Measurements from ENCODE around the gene HOXB3. TPM values are rescaled to one million over a fixed set of nuclear protein-coding genes. Genes with fewer than 3 reads are reported as not detected.

The HOXB3 gene
- total RNA-seq (15.7 and 28.6 TPM in 2 replicates), polyA plus RNA-seq (15.7 and 19.5 TPM in 2 replicates), polyA minus RNA-seq (ENCODE audit: low replicate concordance) (3.5 and 4.9 TPM in 2 replicates)
- polyA plus RNA-seq (2012): 20.9 and 25.3 TPM in 2 replicates

GRCh38 chr17:48589831-48590606 is at the start of gene HOXB3:
Gene HOXB3 (minus strand): TSS chr17:48590241. CDS start chr17:48552474, 37,767 bp downstream.
- peak in 1 of 2 donors; percentile 80 for DNase-seq (ENCODE audit: low read depth in 2 of 2)
- Histone ChIP-seq H3K36me3 (ENCODE audit: control insufficient read depth, insufficient read depth, low read length) (peaks cover 5% of the 10 kb centered on the region), H3K9ac (ENCODE audit: insufficient read depth, low read length) (peak within 1 kb of the TSS; percentile 94), H3K4me2 (ENCODE audit: extremely low read depth, insufficient read depth, low read length) (peak within 1 kb of the TSS; percentile 98), H3K79me2 (ENCODE audit: control insufficient read depth, insufficient read depth, low read length) (peaks cover 97% of the 10 kb centered on the region), H4K20me1 (ENCODE audit: control insufficient read depth, extremely low read depth, insufficient read depth, low read length) (no peaks in the 10 kb centered on the region), H3K27me3 (ENCODE audit: control insufficient read depth, insufficient read depth, low read length) (no peaks in the 10 kb centered on the region), H3K9me3 (ENCODE audit: control insufficient read depth, insufficient read depth, low read depth, low read length) (no peaks in the 10 kb centered on the region), H3K4me1 (ENCODE audit: control insufficient read depth, extremely low read depth, insufficient read depth, low read length) (no peaks in the 10 kb centered on the region), H3K4me3 (replicated peaks in 1 of 4; ENCODE audit: control extremely low read depth in 1 of 4, insufficient read depth in 1 of 4, low read depth in 3 of 4, low read length in 4 of 4) (peak within 1 kb of the TSS; percentile 83 to 98 (median 92)), H3K27ac (ENCODE audit: insufficient read depth, low read length) (peak within 1 kb of the TSS; percentile 98), H2AFZ (ENCODE audit: low read length) (no peak within 1 kb of the TSS)
- TF ChIP-seq EZH2 (IDR thresholded peaks at IDR 0.05; ENCODE audit: low read length, missing control alignments): no peak
- TF ChIP-seq CTCF (conservative IDR thresholded peaks at IDR 0.05 in 1 of 2, IDR thresholded peaks at IDR 0.05 in 1 of 2; ENCODE audit: low read depth in 1 of 2, low read length in 2 of 2): no peak

GRCh38 chr17:48639136-48639535 is 49.1 kb upstream of the HOXB3 start:
- H3K79me2 ChIP-seq (ENCODE audit: control insufficient read depth, insufficient read depth, low read length): no peaks in the 10 kb centered on the region
- no peaks in the 10 kb centered on the region for H3K4me1 ChIP-seq (ENCODE audit: control insufficient read depth, extremely low read depth, insufficient read depth, low read length)
- H4K20me1 ChIP-seq (ENCODE audit: control insufficient read depth, extremely low read depth, insufficient read depth, low read length): no peaks in the 10 kb centered on the region
- H3K4me3 ChIP-seq (replicated peaks in 1 of 4; ENCODE audit: control extremely low read depth in 1 of 4, insufficient read depth in 1 of 4, low read depth in 3 of 4, low read length in 4 of 4): no peak overlapping the region
- TF ChIP-seq CTCF (conservative IDR thresholded peaks at IDR 0.05 in 1 of 2, IDR thresholded peaks at IDR 0.05 in 1 of 2; ENCODE audit: low read depth in 1 of 2, low read length in 2 of 2) (no peak), EZH2 (IDR thresholded peaks at IDR 0.05; ENCODE audit: low read length, missing control alignments) (peak; percentile 17)
- no peaks in the 10 kb centered on the region for H3K36me3 ChIP-seq (ENCODE audit: control insufficient read depth, insufficient read depth, low read length)
- H3K9me3 ChIP-seq (ENCODE audit: control insufficient read depth, insufficient read depth, low read depth, low read length): no peaks in the 10 kb centered on the region
- H3K9ac ChIP-seq (ENCODE audit: insufficient read depth, low read length): no peak overlapping the region
- H3K27ac ChIP-seq (ENCODE audit: insufficient read depth, low read length): no peak overlapping the region
- H2AFZ ChIP-seq (ENCODE audit: low read length): no peak overlapping the region
- no peak overlapping the region for H3K4me2 ChIP-seq (ENCODE audit: extremely low read depth, insufficient read depth, low read length)
- H3K27me3 ChIP-seq (ENCODE audit: control insufficient read depth, insufficient read depth, low read length): peaks cover 94% of the 10 kb centered on the region
- no peak for DNase-seq (ENCODE audit: low read depth in 2 of 2)

- no peak overlapping the region for H3K4me3 ChIP-seq (replicated peaks in 1 of 4; ENCODE audit: control extremely low read depth in 1 of 4, insufficient read depth in 1 of 4, low read depth in 3 of 4, low read length in 4 of 4)
- no peak for TF ChIP-seq CTCF (conservative IDR thresholded peaks at IDR 0.05 in 1 of 2, IDR thresholded peaks at IDR 0.05 in 1 of 2; ENCODE audit: low read depth in 1 of 2, low read length in 2 of 2)
- no peak for TF ChIP-seq EZH2 (IDR thresholded peaks at IDR 0.05; ENCODE audit: low read length, missing control alignments)
- H4K20me1 ChIP-seq (ENCODE audit: control insufficient read depth, extremely low read depth, insufficient read depth, low read length): no peaks in the 10 kb centered on the region
- no peak overlapping the region for H3K4me2 ChIP-seq (ENCODE audit: extremely low read depth, insufficient read depth, low read length)
- peak; percentile 68 to 72 for DNase-seq (ENCODE audit: low read depth in 2 of 2)
- no peaks in the 10 kb centered on the region for H3K36me3 ChIP-seq (ENCODE audit: control insufficient read depth, insufficient read depth, low read length)
- no peaks in the 10 kb centered on the region for H3K9me3 ChIP-seq (ENCODE audit: control insufficient read depth, insufficient read depth, low read depth, low read length)
- H3K27ac ChIP-seq (ENCODE audit: insufficient read depth, low read length): no peak overlapping the region
- H3K4me1 ChIP-seq (ENCODE audit: control insufficient read depth, extremely low read depth, insufficient read depth, low read length): no peaks in the 10 kb centered on the region
- H3K9ac ChIP-seq (ENCODE audit: insufficient read depth, low read length): no peak overlapping the region
- no peaks in the 10 kb centered on the region for H3K79me2 ChIP-seq (ENCODE audit: control insufficient read depth, insufficient read depth, low read length)
- no peak overlapping the region for H2AFZ ChIP-seq (ENCODE audit: low read length)
- H3K27me3 ChIP-seq (ENCODE audit: control insufficient read depth, insufficient read depth, low read length): peaks cover 94% of the 10 kb centered on the region
Measured at GRCh38 chr17:48637323-48638260, 47.6 kb upstream of the HOXB3 start.

Measured in fibroblast of lung (primary cell).